Measurements from ENCODE around the gene EBF3.

DNA sequence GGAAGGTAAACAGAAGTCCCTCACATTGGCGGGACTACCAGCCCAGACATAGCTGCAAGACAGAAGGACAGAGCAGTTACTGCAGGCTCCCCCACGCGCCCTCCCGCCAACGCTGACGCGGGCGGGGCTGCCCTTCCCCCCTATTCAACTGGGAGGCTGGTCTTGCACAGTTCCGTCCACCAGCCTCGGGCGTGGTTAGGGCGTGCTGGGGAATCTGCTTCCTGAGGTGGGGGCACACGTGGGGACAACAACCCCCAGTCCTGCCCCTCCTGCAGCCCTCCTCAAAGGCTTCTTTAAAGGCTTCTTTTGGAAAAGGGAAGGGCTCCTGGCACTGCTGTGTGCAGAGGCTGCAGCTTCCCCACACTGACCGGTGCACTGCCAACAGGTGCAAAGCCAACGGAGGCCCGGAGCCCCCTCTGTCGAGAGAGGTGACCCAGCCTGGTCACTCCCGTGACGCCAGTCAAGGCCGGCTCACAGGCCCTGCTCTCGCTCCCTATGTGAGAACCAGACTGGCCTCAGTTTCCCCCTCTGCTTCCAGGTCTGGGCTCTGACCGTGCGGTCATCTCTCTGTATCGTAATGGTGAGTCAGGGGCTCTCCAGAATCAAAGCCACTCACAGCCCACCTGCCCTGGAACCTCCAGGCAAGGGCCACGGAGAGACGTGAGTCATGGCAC, 126.0 kb downstream of the EBF3 start:
- TF ChIP-seq, protein P1, sequence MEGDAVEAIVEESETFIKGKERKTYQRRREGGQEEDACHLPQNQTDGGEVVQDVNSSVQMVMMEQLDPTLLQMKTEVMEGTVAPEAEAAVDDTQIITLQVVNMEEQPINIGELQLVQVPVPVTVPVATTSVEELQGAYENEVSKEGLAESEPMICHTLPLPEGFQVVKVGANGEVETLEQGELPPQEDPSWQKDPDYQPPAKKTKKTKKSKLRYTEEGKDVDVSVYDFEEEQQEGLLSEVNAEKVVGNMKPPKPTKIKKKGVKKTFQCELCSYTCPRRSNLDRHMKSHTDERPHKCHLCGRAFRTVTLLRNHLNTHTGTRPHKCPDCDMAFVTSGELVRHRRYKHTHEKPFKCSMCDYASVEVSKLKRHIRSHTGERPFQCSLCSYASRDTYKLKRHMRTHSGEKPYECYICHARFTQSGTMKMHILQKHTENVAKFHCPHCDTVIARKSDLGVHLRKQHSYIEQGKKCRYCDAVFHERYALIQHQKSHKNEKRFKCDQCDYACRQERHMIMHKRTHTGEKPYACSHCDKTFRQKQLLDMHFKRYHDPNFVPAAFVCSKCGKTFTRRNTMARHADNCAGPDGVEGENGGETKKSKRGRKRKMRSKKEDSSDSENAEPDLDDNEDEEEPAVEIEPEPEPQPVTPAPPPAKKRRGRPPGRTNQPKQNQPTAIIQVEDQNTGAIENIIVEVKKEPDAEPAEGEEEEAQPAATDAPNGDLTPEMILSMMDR (IDR thresholded peaks at IDR 0.05) = no peak
- TF ChIP-seq POLR2AphosphoS5 (IDR thresholded peaks at IDR 0.05) = no peak

Measured in sigmoid colon (tissue), 4 donors.